ENCODE data around the gene SH3BGR. TPM values are rescaled to one million over a fixed set of nuclear protein-coding genes. Genes with fewer than 3 reads are reported as not detected.
A peak's percentile ranks its signal among the peaks of the same experiment; 100 is the strongest.

The SH3BGR gene
- total and polyA plus RNA-seq, 7 donors = 3.6 to 32.7 (median 6.4) TPM

DNA sequence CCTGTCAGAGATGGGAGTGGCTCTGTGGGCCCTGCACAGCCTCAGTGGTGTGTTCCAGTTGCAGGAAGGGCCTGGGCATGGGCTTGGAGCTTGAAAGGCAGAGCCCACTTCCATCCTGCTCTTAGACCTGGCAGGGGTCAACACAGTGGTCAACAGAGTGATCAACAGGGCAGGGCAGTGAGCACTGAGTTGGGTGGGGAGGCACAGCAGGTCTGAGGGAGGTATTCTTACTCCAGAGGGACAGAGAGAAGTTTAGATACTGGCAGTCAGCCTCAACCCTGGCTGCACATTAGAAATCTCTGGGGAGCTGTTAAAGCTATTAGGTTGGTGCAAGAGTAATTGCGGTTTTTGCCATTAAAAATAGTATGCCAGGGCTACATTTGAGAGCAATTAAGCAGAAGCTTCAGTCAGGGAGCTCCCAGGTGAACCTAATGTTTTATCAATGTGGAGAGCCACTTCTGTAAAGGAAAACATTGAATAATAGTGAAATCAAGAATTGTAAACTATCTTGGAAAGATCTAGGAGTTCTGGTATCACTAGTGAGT is 37.7 kb downstream of the SH3BGR start:
- no peak for DNase-seq
- Histone ChIP-seq H3K27ac (no peak overlapping the region), H3K9me3 (no peaks in the 10 kb centered on the region), H3K4me3 (no peak overlapping the region), H3K27me3 (no peaks in the 10 kb centered on the region), H3K36me3 (no peaks in the 10 kb centered on the region), H3K4me1 (peaks cover 0 to 8% (median 2%) of the 10 kb centered on the region in 4 donors)
- intact Hi-C loops (cut with DNase I) = no loop called here
- TF ChIP-seq CTCF (IDR thresholded peaks at IDR 0.05) (no peak), POLR2AphosphoS5 (IDR thresholded peaks at IDR 0.05) (no peak), EP300 (IDR thresholded peaks at IDR 0.05) (no peak), POLR2A (IDR thresholded peaks at IDR 0.05) (no peak)
- 81 to 92% methylated on average over 1 of the region's 1 CpG for WGBS, 2 donors

- Histone ChIP-seq H3K36me3 (no peaks in the 10 kb centered on the region), H3K4me1 (no peaks in the 10 kb centered on the region), H3K27ac (no peak overlapping the region), H3K4me3 (no peak overlapping the region), H3K9me3 (no peaks in the 10 kb centered on the region), H3K27me3 (no peaks in the 10 kb centered on the region)
- TF ChIP-seq CTCF (IDR thresholded peaks at IDR 0.05) (no peak), EP300 (IDR thresholded peaks at IDR 0.05) (no peak), POLR2A (IDR thresholded peaks at IDR 0.05) (no peak), POLR2AphosphoS5 (IDR thresholded peaks at IDR 0.05) (no peak)
- DNase-seq = no peak
- 94 to 100% methylated on average over 1 of the region's 1 CpG for WGBS, 2 donors
- intact Hi-C loops (cut with DNase I) = no loop called here
Measured at GRCh38 chr21:39499156-39499555, 47.4 kb downstream of the SH3BGR start.

DNA sequence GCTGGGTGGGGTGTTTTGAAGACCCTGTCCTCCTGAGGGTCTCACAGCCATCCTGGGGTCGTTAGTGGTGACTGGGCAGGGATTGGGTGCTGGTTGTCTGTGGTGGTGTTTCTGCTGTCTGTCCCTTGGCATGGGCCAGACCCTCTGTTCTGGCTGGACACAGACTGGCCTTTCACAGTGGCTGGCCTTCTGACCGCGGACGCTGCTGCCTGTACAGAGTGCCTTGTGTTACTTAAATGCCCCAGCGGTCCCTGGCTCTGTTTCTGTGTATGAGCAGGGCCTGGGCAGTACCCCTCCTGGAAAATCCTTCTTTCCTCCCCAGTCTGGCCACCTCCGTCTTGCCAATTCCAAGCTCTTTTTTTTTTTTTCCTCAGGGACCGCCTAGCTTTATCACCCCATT is 50.9 kb downstream of the SH3BGR start:
- intact Hi-C loops (cut with DNase I) = no loop called here
- DNase-seq = no peak
- Histone ChIP-seq H3K4me1 (no peaks in the 10 kb centered on the region), H3K27ac (peak overlapping the region in 2 of 4 donors; percentile 16 to 22), H3K9me3 (no peaks in the 10 kb centered on the region), H3K4me3 (no peak overlapping the region), H3K36me3 (no peaks in the 10 kb centered on the region), H3K27me3 (no peaks in the 10 kb centered on the region)
- WGBS, 2 donors = 87 to 89% methylated on average over 7 of the region's 7 CpGs
- TF ChIP-seq POLR2AphosphoS5 (IDR thresholded peaks at IDR 0.05) = no peak
- no peak for TF ChIP-seq POLR2A (IDR thresholded peaks at IDR 0.05)
- TF ChIP-seq CTCF (IDR thresholded peaks at IDR 0.05) = no peak
- no peak for TF ChIP-seq EP300 (IDR thresholded peaks at IDR 0.05)

DNA sequence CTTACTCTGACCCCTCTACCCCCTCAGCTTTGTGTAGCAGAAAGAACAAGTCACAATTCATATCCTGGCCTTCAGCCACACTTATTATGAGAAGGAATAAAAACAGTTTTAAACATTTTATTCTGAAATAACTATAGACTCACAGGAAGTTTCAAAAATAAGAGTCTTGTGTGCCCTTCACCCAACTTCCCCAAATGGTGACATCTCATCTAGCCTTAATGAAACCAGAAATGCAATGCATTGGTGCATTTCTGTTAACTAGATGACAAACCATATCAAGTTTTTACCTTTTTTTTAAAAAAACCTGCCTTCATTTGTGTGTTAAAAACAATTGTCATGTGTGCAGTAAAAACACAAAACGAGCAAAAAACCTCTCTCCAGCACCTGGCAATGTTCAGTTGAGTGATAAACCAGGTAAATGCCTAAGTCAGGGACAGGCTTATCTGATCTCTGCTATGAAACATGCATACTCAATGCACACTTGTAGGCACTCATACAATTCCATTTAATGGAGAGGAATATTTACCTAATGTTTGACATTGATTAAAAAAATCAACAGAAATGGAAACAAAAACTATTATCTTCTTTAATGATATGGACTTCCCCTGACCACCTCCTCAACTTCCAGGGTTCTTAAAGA is 51.5 kb downstream of the SH3BGR start:
- TF ChIP-seq POLR2AphosphoS5 (IDR thresholded peaks at IDR 0.05) (no peak), CTCF (IDR thresholded peaks at IDR 0.05) (no peak), POLR2A (IDR thresholded peaks at IDR 0.05) (no peak), EP300 (IDR thresholded peaks at IDR 0.05) (no peak)
- H3K9me3 ChIP-seq = no peaks in the 10 kb centered on the region
- intact Hi-C loops (cut with DNase I) = no loop called here
- no peaks in the 10 kb centered on the region for H3K27me3 ChIP-seq
- no peak overlapping the region for H3K4me3 ChIP-seq
- DNase-seq = no peak
- 75 to 83% methylated on average over 1 of the region's 1 CpG for WGBS, 2 donors
- H3K36me3 ChIP-seq = no peaks in the 10 kb centered on the region
- H3K27ac ChIP-seq = peak overlapping the region in 1 of 4 donors; percentile 27
- H3K4me1 ChIP-seq = no peaks in the 10 kb centered on the region

DNA sequence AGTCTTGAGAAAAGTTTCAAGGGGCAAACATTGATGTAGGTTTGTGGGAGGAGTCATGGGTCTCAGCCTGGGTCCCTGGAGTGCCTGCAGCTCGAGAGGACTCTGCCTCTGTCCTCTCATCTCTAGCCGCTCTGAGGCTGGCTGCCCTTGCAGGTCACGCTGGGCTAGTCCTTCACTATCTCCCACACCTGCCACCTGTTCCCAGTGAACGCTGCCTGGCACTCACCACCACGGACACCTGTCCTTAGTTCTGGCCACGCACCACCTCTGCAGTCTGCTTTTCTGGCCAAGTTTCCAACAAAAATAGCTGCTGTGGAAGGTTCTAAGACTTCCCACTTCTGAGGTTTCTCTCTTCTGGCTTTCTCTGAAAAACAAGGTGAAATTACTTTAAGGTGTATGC is 52.5 kb downstream of the SH3BGR start:
- intact Hi-C loops (cut with DNase I) = no loop called here
- WGBS, 2 donors = 80% methylated on average over 6 of the region's 6 CpGs
- TF ChIP-seq POLR2AphosphoS5 (IDR thresholded peaks at IDR 0.05) (no peak), EP300 (IDR thresholded peaks at IDR 0.05) (no peak), POLR2A (IDR thresholded peaks at IDR 0.05) (no peak), CTCF (IDR thresholded peaks at IDR 0.05) (no peak)
- H3K4me1 ChIP-seq = no peaks in the 10 kb centered on the region
- no peaks in the 10 kb centered on the region for H3K36me3 ChIP-seq
- no peak overlapping the region for H3K27ac ChIP-seq
- H3K9me3 ChIP-seq = no peaks in the 10 kb centered on the region
- no peak for DNase-seq
- H3K27me3 ChIP-seq = no peaks in the 10 kb centered on the region
- H3K4me3 ChIP-seq = no peak overlapping the region

Measured in sigmoid colon (tissue), 7 donors.